Adrenal gland (tissue), 5 donors: ENCODE data around the gene IL16.

Experiments used
- CTCF ChIP-seq, 6 experiments: fragments of 450-650 bp in 4 of 6; fragments of 200-600 bp in 2 of 6; sonication (generic) in 1 of 6; IDR thresholded peaks; 1 replicate in 5 of 6; 2 replicates in 1 of 6; pipeline versions ENCODE4 v1.5.1 to v1.8.0; 2016 to 2021; ENCODE audit warnings: antibody characterized with exemption in 6 of 6, mild to moderate bottlenecking in 2 of 6, moderate library complexity in 1 of 6
- POLR2A ChIP-seq, 2 donors: fragments of 450-650 bp; IDR thresholded peaks; one replicate each; pipeline ENCODE4 v1.6.1; 2017; ENCODE audit warnings: antibody characterized with exemption in 2 of 2, mild to moderate bottlenecking in 2 of 2, moderate library complexity in 1 of 2
- donor health status: DM: no; HTN: no; CAD: no.

GRCh38 chr15:81185631-81186295 lies 10.9 kb upstream of the IL16 start:
- TF ChIP-seq CTCF (IDR thresholded peaks at IDR 0.05), result no peak
- TF ChIP-seq POLR2A (IDR thresholded peaks at IDR 0.05), result no peak
